ENCODE data around the gene CDK6. TPM values are rescaled to one million over a fixed set of nuclear protein-coding genes. Genes with fewer than 3 reads are reported as not detected.

CDK6 gene
- total and polyA plus RNA-seq, 2 donors: 6.5 to 42.0 TPM

GRCh38 chr7:92841192-92841591 is 4.8 kb upstream of the CDK6 start:
- 38% methylated on average over 3 of the region's 3 CpGs for WGBS
- H3K27me3 ChIP-seq (ENCODE audit: control insufficient read depth in 2 of 2, insufficient read depth in 1 of 2, low read length in 1 of 2): no peaks in the 10 kb centered on the region

GRCh38 chr7:92840316-92840715 is 3.9 kb upstream of the CDK6 start:
- H3K27ac ChIP-seq (ENCODE audit: low read depth in 1 of 2, low read length in 1 of 2): no peak overlapping the region
- no peaks in the 10 kb centered on the region for H3K27me3 ChIP-seq (ENCODE audit: control insufficient read depth in 2 of 2, insufficient read depth in 1 of 2, low read length in 1 of 2)
- H3K9me3 ChIP-seq (ENCODE audit: control insufficient read depth in 2 of 2, insufficient read depth in 1 of 2, low read length in 1 of 2): no peaks in the 10 kb centered on the region
- DNase-seq (ENCODE audit: low read depth in 6 of 9, low spot score in 9 of 9): no peak
- H3K4me1 ChIP-seq (ENCODE audit: control insufficient read depth in 2 of 2, insufficient read depth in 2 of 2, low read length in 2 of 2): peaks cover 0 to 5% of the 10 kb centered on the region in 2 donors
- no peaks in the 10 kb centered on the region for H3K36me3 ChIP-seq (ENCODE audit: control insufficient read depth in 2 of 2, insufficient read depth in 2 of 2, low read length in 1 of 2)
- no peak overlapping the region for H3K4me3 ChIP-seq (ENCODE audit: low read length in 2 of 2)
- WGBS: 10% methylated on average over 5 of the region's 5 CpGs

More at GRCh38 chr7:92841192-92841591, 4.8 kb upstream of the CDK6 start:
- no peak overlapping the region for H3K27ac ChIP-seq (ENCODE audit: low read depth in 1 of 2, low read length in 1 of 2)
- DNase-seq (ENCODE audit: low read depth in 6 of 9, low spot score in 9 of 9): no peak
- H3K36me3 ChIP-seq (ENCODE audit: control insufficient read depth in 2 of 2, insufficient read depth in 2 of 2, low read length in 1 of 2): no peaks in the 10 kb centered on the region
- H3K9me3 ChIP-seq (ENCODE audit: control insufficient read depth in 2 of 2, insufficient read depth in 1 of 2, low read length in 1 of 2): no peaks in the 10 kb centered on the region
- peaks cover 6 to 12% of the 10 kb centered on the region in 2 donors for H3K4me1 ChIP-seq (ENCODE audit: control insufficient read depth in 2 of 2, insufficient read depth in 2 of 2, low read length in 2 of 2)
- no peak overlapping the region for H3K4me3 ChIP-seq (ENCODE audit: low read length in 2 of 2)

GRCh38 chr7:92839901-92840300 is 3.5 kb upstream of the CDK6 start:
- Histone ChIP-seq H3K4me1 (ENCODE audit: control insufficient read depth in 2 of 2, insufficient read depth in 2 of 2, low read length in 2 of 2) (peaks cover 0 to 3% of the 10 kb centered on the region in 2 donors), H3K27ac (ENCODE audit: low read depth in 1 of 2, low read length in 1 of 2) (no peak overlapping the region), H3K36me3 (ENCODE audit: control insufficient read depth in 2 of 2, insufficient read depth in 2 of 2, low read length in 1 of 2) (no peaks in the 10 kb centered on the region), H3K27me3 (ENCODE audit: control insufficient read depth in 2 of 2, insufficient read depth in 1 of 2, low read length in 1 of 2) (no peaks in the 10 kb centered on the region), H3K4me3 (ENCODE audit: low read length in 2 of 2) (no peak overlapping the region), H3K9me3 (ENCODE audit: control insufficient read depth in 2 of 2, insufficient read depth in 1 of 2, low read length in 1 of 2) (no peaks in the 10 kb centered on the region)
- no peak for DNase-seq (ENCODE audit: low read depth in 6 of 9, low spot score in 9 of 9)
- 26% methylated on average over 1 of the region's 1 CpG for WGBS

GRCh38 chr7:92838934-92839333 is 2.6 kb upstream of the CDK6 start:
- no peaks in the 10 kb centered on the region for H3K9me3 ChIP-seq (ENCODE audit: control insufficient read depth in 2 of 2, insufficient read depth in 1 of 2, low read length in 1 of 2)
- no peak overlapping the region for H3K27ac ChIP-seq (ENCODE audit: low read depth in 1 of 2, low read length in 1 of 2)
- no peaks in the 10 kb centered on the region for H3K36me3 ChIP-seq (ENCODE audit: control insufficient read depth in 2 of 2, insufficient read depth in 2 of 2, low read length in 1 of 2)
- DNase-seq (ENCODE audit: low read depth in 6 of 9, low spot score in 9 of 9): no peak
- H3K4me3 ChIP-seq (ENCODE audit: low read length in 2 of 2): no peak overlapping the region
- peaks cover 0 to 3% of the 10 kb centered on the region in 2 donors for H3K4me1 ChIP-seq (ENCODE audit: control insufficient read depth in 2 of 2, insufficient read depth in 2 of 2, low read length in 2 of 2)
- H3K27me3 ChIP-seq (ENCODE audit: control insufficient read depth in 2 of 2, insufficient read depth in 1 of 2, low read length in 1 of 2): no peaks in the 10 kb centered on the region

GRCh38 chr7:92837000-92837749 is 802 bp upstream of the CDK6 start:
- no peaks in the 10 kb centered on the region for H3K27me3 ChIP-seq (ENCODE audit: control insufficient read depth in 2 of 2, insufficient read depth in 1 of 2, low read length in 1 of 2)
- no peaks in the 10 kb centered on the region for H3K36me3 ChIP-seq (ENCODE audit: control insufficient read depth in 2 of 2, insufficient read depth in 2 of 2, low read length in 1 of 2)
- DNase-seq (ENCODE audit: low read depth in 6 of 9, low spot score in 9 of 9): peak in 1 of 9 donors; percentile 55
- WGBS: under 1% methylated on average over 16 of the region's 16 CpGs
- H3K9me3 ChIP-seq (ENCODE audit: control insufficient read depth in 2 of 2, insufficient read depth in 1 of 2, low read length in 1 of 2): no peaks in the 10 kb centered on the region
- peak overlapping the region; percentile 65 to 93 for H3K4me3 ChIP-seq (ENCODE audit: low read length in 2 of 2)
- peaks cover 3 to 6% of the 10 kb centered on the region in 2 donors for H3K4me1 ChIP-seq (ENCODE audit: control insufficient read depth in 2 of 2, insufficient read depth in 2 of 2, low read length in 2 of 2)
- H3K27ac ChIP-seq (ENCODE audit: low read depth in 1 of 2, low read length in 1 of 2): peak overlapping the region; percentile 96

GRCh38 chr7:92835851-92836488 is 403 bp downstream of the CDK6 start:
- Histone ChIP-seq H3K4me3 (ENCODE audit: low read length in 2 of 2) (peak overlapping the region; percentile 65 to 93), H3K27ac (ENCODE audit: low read depth in 1 of 2, low read length in 1 of 2) (peak overlapping the region; percentile 96), H3K36me3 (ENCODE audit: control insufficient read depth in 2 of 2, insufficient read depth in 2 of 2, low read length in 1 of 2) (no peaks in the 10 kb centered on the region), H3K9me3 (ENCODE audit: control insufficient read depth in 2 of 2, insufficient read depth in 1 of 2, low read length in 1 of 2) (no peaks in the 10 kb centered on the region), H3K4me1 (ENCODE audit: control insufficient read depth in 2 of 2, insufficient read depth in 2 of 2, low read length in 2 of 2) (peaks cover 0 to 8% of the 10 kb centered on the region in 2 donors), H3K27me3 (ENCODE audit: control insufficient read depth in 2 of 2, insufficient read depth in 1 of 2, low read length in 1 of 2) (no peaks in the 10 kb centered on the region)
- under 1% methylated on average over 32 of the region's 32 CpGs for WGBS
- peak in 6 of 9 donors; percentile 34 to 77 (median 52) for DNase-seq (ENCODE audit: low read depth in 6 of 9, low spot score in 9 of 9)

GRCh38 chr7:92835261-92835850 is 1.0 kb downstream of the CDK6 start:
- peak overlapping the region; percentile 96 for H3K27ac ChIP-seq (ENCODE audit: low read depth in 1 of 2, low read length in 1 of 2)
- WGBS: under 1% methylated on average over 43 of the region's 43 CpGs
- H3K27me3 ChIP-seq (ENCODE audit: control insufficient read depth in 2 of 2, insufficient read depth in 1 of 2, low read length in 1 of 2): no peaks in the 10 kb centered on the region
- no peaks in the 10 kb centered on the region for H3K36me3 ChIP-seq (ENCODE audit: control insufficient read depth in 2 of 2, insufficient read depth in 2 of 2, low read length in 1 of 2)
- peak in 7 of 9 donors; percentile 65 to 92 (median 75) for DNase-seq (ENCODE audit: low read depth in 6 of 9, low spot score in 9 of 9)
- H3K9me3 ChIP-seq (ENCODE audit: control insufficient read depth in 2 of 2, insufficient read depth in 1 of 2, low read length in 1 of 2): no peaks in the 10 kb centered on the region
- H3K4me3 ChIP-seq (ENCODE audit: low read length in 2 of 2): peak overlapping the region; percentile 65 to 93
- H3K4me1 ChIP-seq (ENCODE audit: control insufficient read depth in 2 of 2, insufficient read depth in 2 of 2, low read length in 2 of 2): peaks cover 0 to 13% of the 10 kb centered on the region in 2 donors

- Histone ChIP-seq H3K27me3 (ENCODE audit: control insufficient read depth in 2 of 2, insufficient read depth in 1 of 2, low read length in 1 of 2) (no peaks in the 10 kb centered on the region), H3K36me3 (ENCODE audit: control insufficient read depth in 2 of 2, insufficient read depth in 2 of 2, low read length in 1 of 2) (peaks cover 0 to 3% of the 10 kb centered on the region in 2 donors), H3K4me3 (ENCODE audit: low read length in 2 of 2) (peak overlapping the region; percentile 65 to 93), H3K9me3 (ENCODE audit: control insufficient read depth in 2 of 2, insufficient read depth in 1 of 2, low read length in 1 of 2) (no peaks in the 10 kb centered on the region), H3K27ac (ENCODE audit: low read depth in 1 of 2, low read length in 1 of 2) (peak overlapping the region; percentile 96), H3K4me1 (ENCODE audit: control insufficient read depth in 2 of 2, insufficient read depth in 2 of 2, low read length in 2 of 2) (peaks cover 0 to 17% of the 10 kb centered on the region in 2 donors)
- WGBS: under 1% methylated on average over 53 of the region's 53 CpGs
- DNase-seq (ENCODE audit: low read depth in 6 of 9, low spot score in 9 of 9): peak in 2 of 9 donors; percentile 30 to 56
These were observed 1.7 kb downstream of the CDK6 start for GRCh38 chr7:92834507-92835260.
